GM12891 (cell line): ENCODE data around the gene MRPS16.
"Not testable (repeated sequence)": the region's sequence is repeated elsewhere in the genome, so short reads cannot be mapped to it uniquely, and the experiment has no call there.

Source experiments
- DNase-seq: peaks from one replicate; pipeline ENCODE4 v3.0.0; 2011; ENCODE audit warnings: low spot score; ENCODE audit not compliant: insufficient read length
- FAIRE-seq: peaks from 2 replicates; lab custom pipeline; 2011; peaks lifted over from hg19 to GRCh38; lab: Jason Lieb, UNC
- PAX5 ChIP-seq: IDR thresholded peaks from 2 replicates; pipeline ENCODE4 v1.6.1; 2011; ENCODE audit warnings: low read length, moderate library complexity, mild to moderate bottlenecking; ENCODE audit not compliant: insufficient read depth, severe bottlenecking
- POLR2A ChIP-seq: IDR thresholded peaks from 2 replicates; pipeline ENCODE4 v1.6.1; 2011; ENCODE audit warnings: low read depth, low read length, control low read depth
- POLR2AphosphoS5 ChIP-seq: IDR thresholded peaks from 2 replicates; pipeline ENCODE4 v1.6.1; 2011; ENCODE audit warnings: low read depth, low read length, control low read depth
- POU2F2 ChIP-seq: IDR thresholded peaks from 2 replicates; pipeline ENCODE4 v1.6.1; 2011; ENCODE audit warnings: low read depth, mild to moderate bottlenecking, control low read depth, low read length, moderate library complexity
- SPI1 ChIP-seq: IDR thresholded peaks from 2 replicates; pipeline ENCODE4 v1.6.1; 2011; ENCODE audit warnings: low read depth, low read length, control low read depth
- TAF1 ChIP-seq: IDR thresholded peaks from 2 replicates; pipeline ENCODE4 v1.6.1; 2011; ENCODE audit warnings: low read depth, low read length, control low read depth

The MRPS16 gene

DNA sequence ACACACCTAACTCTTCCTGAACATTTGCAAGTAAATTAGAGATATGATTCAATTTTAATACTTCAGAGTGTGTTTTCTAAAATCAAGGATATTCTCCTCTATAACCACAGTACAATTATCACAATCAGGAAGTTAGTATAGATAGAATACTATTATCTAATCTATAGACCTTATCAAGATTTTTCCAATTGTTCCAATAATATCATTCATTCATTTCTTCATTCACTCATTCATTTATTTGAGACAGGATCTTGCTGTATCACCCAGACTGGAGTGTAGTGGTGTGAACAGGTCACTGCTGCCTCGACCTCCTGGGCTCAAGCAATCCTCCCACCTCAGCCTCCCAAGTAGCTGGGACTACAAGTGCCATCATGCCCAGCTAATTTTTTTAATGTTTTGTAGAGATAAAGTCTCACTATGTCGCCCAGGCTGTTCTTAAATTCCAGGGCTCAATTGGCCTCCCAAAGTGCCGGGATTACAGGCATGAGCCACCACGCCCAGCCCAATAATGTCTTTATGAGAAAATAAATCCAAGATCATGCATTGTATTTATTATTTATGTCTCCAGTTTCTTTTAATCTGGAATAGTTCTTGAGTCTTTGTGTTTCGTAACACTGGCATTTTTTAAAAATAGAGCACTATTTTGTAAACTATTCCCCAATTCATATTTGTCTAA lies 10.6 kb upstream of the MRPS16 start:
- DNase-seq, result no peak
- no peak for TF ChIP-seq POU2F2
- TF ChIP-seq PAX5, result no peak
- no peak for TF ChIP-seq TAF1
- no peak for FAIRE-seq

DNA sequence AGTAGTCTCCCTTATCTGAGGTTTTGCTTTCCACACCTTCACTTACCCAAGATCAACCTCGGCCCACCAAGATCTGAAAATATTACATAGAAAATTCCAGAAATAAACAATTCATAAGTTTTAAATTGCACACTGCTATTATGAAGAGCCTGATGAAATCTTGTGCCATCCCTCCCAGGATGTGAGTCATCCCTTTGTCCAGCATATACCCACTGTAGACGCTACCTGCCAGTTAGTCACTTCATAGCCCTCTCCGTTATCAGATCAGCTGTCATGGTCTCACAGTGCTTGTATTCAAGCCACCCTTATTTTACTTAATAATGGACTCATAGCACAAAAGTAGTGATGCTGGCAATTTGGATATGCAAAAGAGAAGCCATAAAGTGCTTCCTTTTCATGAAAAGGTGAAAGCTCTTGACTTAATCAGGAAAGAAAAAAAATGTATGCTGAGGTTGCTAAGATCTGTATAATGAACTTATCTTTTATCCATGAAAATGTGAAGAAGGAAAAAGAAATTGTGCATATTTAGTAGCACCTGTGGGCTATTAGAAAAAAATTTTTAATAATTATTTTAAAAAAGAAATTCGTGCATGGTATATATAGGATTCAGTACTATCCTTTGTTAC lies 9.8 kb upstream of the MRPS16 start:
- DNase-seq, result no peak
- TF ChIP-seq POLR2A, result no peak
- FAIRE-seq, result no peak

- FAIRE-seq (no peak), DNase-seq (no peak)
- TF ChIP-seq POU2F2 (no peak), POLR2AphosphoS5 (no peak), TAF1 (no peak), PAX5 (no peak), POLR2A (no peak), SPI1 (no peak)
Measured at GRCh38 chr10:73261362-73261995, 9.0 kb upstream of the MRPS16 start.

DNA sequence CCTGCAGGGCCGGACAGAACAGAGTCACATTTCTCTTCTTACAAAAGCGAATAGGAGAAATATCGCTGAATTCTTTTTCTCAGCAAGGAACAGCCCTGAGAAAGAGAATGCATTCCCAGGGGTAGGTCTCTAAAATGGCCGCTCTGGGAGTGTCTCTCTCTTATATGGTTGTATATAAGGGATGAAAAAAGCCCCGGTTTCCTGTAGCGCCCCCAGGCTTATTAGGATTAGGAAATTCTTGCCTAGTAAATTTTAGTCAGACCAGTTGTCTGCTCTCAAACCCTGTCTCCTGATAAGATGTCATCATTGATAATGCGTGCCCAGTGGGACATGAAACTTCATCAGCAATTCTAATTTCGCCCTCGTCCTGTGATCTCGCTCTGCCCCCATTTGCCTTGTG lies 6.2 kb upstream of the MRPS16 start:
- DNase-seq, FAIRE-seq: not testable (repeated sequence)

DNA sequence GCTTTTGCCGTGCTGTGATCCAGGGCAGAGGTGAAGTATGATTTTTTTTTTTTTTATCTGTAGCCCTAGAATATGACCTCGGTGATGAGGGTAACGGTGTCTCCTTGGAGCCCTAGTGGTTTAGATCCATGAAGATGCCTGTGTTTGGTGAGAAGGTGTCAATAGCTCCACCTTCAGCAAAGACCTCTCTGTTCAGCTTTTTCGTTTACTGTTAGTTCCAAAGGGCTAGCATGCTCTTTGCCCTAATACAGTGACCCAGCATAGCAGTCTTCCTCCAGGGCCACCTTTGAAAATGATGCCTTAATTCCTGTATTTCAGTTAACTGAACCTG lies 746 bp upstream of the MRPS16 start:
- TF ChIP-seq POLR2A, result no peak
- no peak for TF ChIP-seq POLR2AphosphoS5
- no peak for TF ChIP-seq POU2F2
- no peak for TF ChIP-seq PAX5
- no peak for TF ChIP-seq TAF1
- no peak for TF ChIP-seq SPI1
- DNase-seq, result peak; percentile 26
- peak; percentile 26 for FAIRE-seq

- DNase-seq (no peak), FAIRE-seq (peak; percentile 33)
- TF ChIP-seq SPI1, result no peak
- TF ChIP-seq TAF1, result no peak
- TF ChIP-seq POU2F2, result no peak
- TF ChIP-seq PAX5, result no peak
- TF ChIP-seq POLR2A, result no peak
- no peak for TF ChIP-seq POLR2AphosphoS5
Measured at GRCh38 chr10:73251683-73252444, 580 bp downstream of the MRPS16 start.

- no peak for DNase-seq
- FAIRE-seq, result no peak
- TF ChIP-seq TAF1 (no peak), POU2F2 (no peak), POLR2A (no peak), POLR2AphosphoS5 (no peak), PAX5 (no peak), SPI1 (no peak)
Measured at GRCh38 chr10:73248259-73248724, 4.2 kb downstream of the MRPS16 start.

GRCh38 chr10:73247509-73248258 lies 4.8 kb downstream of the MRPS16 start:
- FAIRE-seq (no peak), DNase-seq (no peak)
- TF ChIP-seq POU2F2 (no peak), SPI1 (no peak), TAF1 (no peak), PAX5 (no peak), POLR2A (no peak), POLR2AphosphoS5 (no peak)

- FAIRE-seq (peak; percentile 96), DNase-seq (peak; percentile 76)
- TF ChIP-seq SPI1 (no peak), PAX5 (no peak), TAF1 (peak; percentile 91), POU2F2 (peak; percentile 81; the same call in 1 of the 2 replicates), POLR2A (peak; percentile 95), POLR2AphosphoS5 (peak; percentile 96)
Measured at GRCh38 chr10:73246646-73247508, 5.6 kb downstream of the MRPS16 start, which contains the start of gene DNAJC9. DNAJC9 (minus strand) TSS chr10:73247255; CDS start chr10:73247189, 66 bp downstream.
